K562 (cell line): ENCODE data around the gene BCKDHB. TPM values are rescaled to one million over a fixed set of nuclear protein-coding genes. Genes with fewer than 3 reads are reported as not detected.

Source experiments
- ATAC-seq: fragments of 200-7000 bp; cut with Tn5 transposase; 3 replicates; pipeline ENCODE4 v1.9.1; 2020; ENCODE audit warnings: moderate library complexity
- BruUV-seq: library from RNA; stranded (reverse); fragments of 400-500 nt; replicated peaks from 2 replicates; lab custom pipeline; 2021; lab: Mats Ljungman, UMichigan
- CTCF ChIA-PET: fragments of 300-600 bp; formaldehyde crosslinking; extraction: SDS; loops from one replicate; lab custom pipeline; 2021; ENCODE audit warnings: low intra/inter-chr PET ratio; lab: Yijun Ruan, JAX
- POLR2A ChIA-PET: fragments of 300-600, 350-650 bp; sonication (Branson Sonifier 250); formaldehyde crosslinking; extraction: SDS; loops from one replicate; lab custom pipeline; 2021; ENCODE audit warnings: antibody characterized with exemption, inconsistent platforms; lab: Yijun Ruan, JAX
- DNase-seq, 4 experiments: peaks; one replicate each; pipeline versions ENCODE4 v3.0.0 to v3.0.0-alpha.2; 2011 to 2018; ENCODE audit warnings: low spot score in 3 of 4, mixed read lengths in 3 of 4; ENCODE audit errors: extremely low read depth in 1 of 4
- FAIRE-seq: peaks from 2 replicates; lab custom pipeline; 2011; peaks lifted over from hg19 to GRCh38; lab: Jason Lieb, UNC
- H2AFZ ChIP-seq: 2 replicates; pipeline ENCODE4 v1.6.0; 2011; ENCODE audit warnings: low read depth, low read length, control low read depth, inconsistent platforms
- H3K27ac ChIP-seq: fragments of 200-600 bp; 3 replicates; pipeline ENCODE4 v1.8.0; 2011; ENCODE audit warnings: low read depth, mild to moderate bottlenecking, control low read depth, inconsistent platforms, low read length, moderate library complexity, mixed read lengths; ENCODE audit errors: extremely low read depth
- H3K27me3 ChIP-seq, 2 experiments: fragments of 300-600 bp in 1 of 2; 2 replicates in 1 of 2; 3 replicates in 1 of 2; pipeline versions ENCODE4 v1.6.0 to v1.8.0; 2011; ENCODE audit warnings: inconsistent platforms in 2 of 2, low read length in 2 of 2, mild to moderate bottlenecking in 1 of 2, mixed read lengths in 1 of 2, moderate library complexity in 1 of 2; ENCODE audit not compliant: control insufficient read depth in 2 of 2, insufficient read depth in 2 of 2
- H3K36me3 ChIP-seq: fragments of 300-600 bp; 3 replicates; pipeline ENCODE4 v1.8.0; 2011; ENCODE audit warnings: mild to moderate bottlenecking, low read length, inconsistent platforms; ENCODE audit not compliant: control insufficient read depth, insufficient read depth
- H3K4me1 ChIP-seq, 2 experiments: fragments of 200-600 bp in 1 of 2; replicated peaks in 1 of 2; 2 replicates in 1 of 2; 3 replicates in 1 of 2; pipeline versions ENCODE4 v1.5.1 to v1.8.0; 2011; ENCODE audit warnings: inconsistent platforms in 2 of 2, low read length in 2 of 2, mild to moderate bottlenecking in 1 of 2, mixed read lengths in 1 of 2, moderate library complexity in 1 of 2; ENCODE audit not compliant: control insufficient read depth in 2 of 2, insufficient read depth in 2 of 2
- H3K4me2 ChIP-seq: 2 replicates; pipeline ENCODE4 v1.6.1; 2011; ENCODE audit warnings: low read length, control low read depth, inconsistent platforms, mixed read lengths; ENCODE audit not compliant: insufficient read depth
- H3K4me3 ChIP-seq: fragments of 200-600 bp; sonication (generic), shearing (Covaris generic); 2 replicates; pipeline ENCODE4 v1.5.1; 2016; ENCODE audit warnings: control low read depth, inconsistent platforms
- H3K79me2 ChIP-seq: fragments of 200-600 bp; 3 replicates; pipeline ENCODE4 v1.8.0; 2011; ENCODE audit warnings: low read length, inconsistent platforms; ENCODE audit not compliant: control insufficient read depth, insufficient read depth
- H3K9ac ChIP-seq, 2 experiments: 2 replicates each; pipeline versions ENCODE4 v1.6.0 to v1.6.1; 2011; ENCODE audit warnings: low read depth in 2 of 2, low read length in 2 of 2, control low read depth in 1 of 2, inconsistent platforms in 1 of 2, mild to moderate bottlenecking in 1 of 2, mixed read lengths in 1 of 2; ENCODE audit not compliant: insufficient read depth in 1 of 2
- H3K9me1 ChIP-seq: one replicate; pipeline ENCODE4 v1.6.0; 2011; ENCODE audit warnings: inconsistent platforms, mild to moderate bottlenecking, low read length, moderate library complexity; ENCODE audit not compliant: control insufficient read depth, insufficient read depth
- H3K9me3 ChIP-seq: replicated peaks from 2 replicates; pipeline ENCODE4 v1.5.1; 2011; ENCODE audit warnings: low read depth, low read length, inconsistent platforms; ENCODE audit not compliant: control insufficient read depth, insufficient read depth
- H4K20me1 ChIP-seq: replicated peaks from 2 replicates; pipeline ENCODE4 v1.6.1; 2011; ENCODE audit warnings: low read length, inconsistent platforms, mixed read lengths; ENCODE audit not compliant: control insufficient read depth, insufficient read depth
- ELF2 ChIP-seq: fragments of 250-450 bp; sonication (Bioruptor Pico); IDR thresholded peaks from 2 replicates; pipeline ENCODE4 v1.5.0; 2021; ENCODE audit warnings: mild to moderate bottlenecking
- PPARD ChIP-seq: fragments of 250-450 bp; sonication (Bioruptor Pico); IDR thresholded peaks from 2 replicates; pipeline ENCODE4 v1.8.0; 2022; ENCODE audit warnings: inconsistent platforms, mild to moderate bottlenecking, moderate library complexity
- ZFP1 ChIP-seq: fragments of 450-650 bp; formaldehyde crosslinking; IDR thresholded peaks from 2 replicates; pipeline ENCODE4 v1.4.0; 2020; ENCODE audit warnings: mild to moderate bottlenecking, mixed read lengths
- ZNF23 ChIP-seq: fragments of 250-450 bp; sonication (Bioruptor Pico); IDR thresholded peaks from 2 replicates; pipeline ENCODE4 v1.4.0; 2020; ENCODE audit warnings: mild to moderate bottlenecking
- ZNF354B ChIP-seq: fragments of 250-450 bp; sonication (Bioruptor Pico); IDR thresholded peaks from 2 replicates; pipeline ENCODE4 v1.4.0; 2020
- WGBS: fragments of 100-300 bp; shearing (Covaris generic); methylation state at CpG from one replicate; pipeline ENCODE4 v1.1.6; 2016; ENCODE audit warnings: low coverage, mixed read lengths; ENCODE audit not compliant: insufficient coverage; ENCODE audit errors: missing lambda C conversion rate; 5-methylcytosine and 5-hydroxymethylcytosine counted together
- in situ Hi-C: fragments of 300-500 bp; cut with MboI; formaldehyde crosslinking; loops from 4 replicates; pipeline ENCODE4 v1.15.0; 2018; ENCODE audit warnings: inconsistent platforms, mixed read lengths
- intact Hi-C: fragments of 100-400 bp; cut with micrococcal nuclease; formaldehyde crosslinking; loops from 2 replicates; pipeline ENCODE4 v1.14.2; 2022
- polyA plus RNA-seq, 8 experiments: library from polyadenylated mRNA; depleted of rRNA in 4 of 8; stranded (reverse) in 5 of 8; unstranded in 3 of 8; fragments of >200 nt; fragmentation: Nextera tagmentation in 2 of 8; fragmentation: Illumina TruSeq in 1 of 8; extraction: Ambion mirVana in 2 of 8; extraction: Trizol in 1 of 8; gene quantifications; 2 replicates each; pipeline versions ENCODE4 v1.2.1 to v1.2.3, GENCODE V29; 2011 to 2014; ENCODE audit warnings: inconsistent platforms in 1 of 8, missing spikeins in 1 of 8
- total RNA-seq, 7 experiments: library from RNA; depleted of rRNA in 6 of 7; stranded (reverse); fragments of >200 nt in 6 of 7; fragmentation: Illumina TruSeq in 2 of 7; extraction: Trizol in 2 of 7; gene quantifications; 2 replicates each; pipeline versions ENCODE4 v1.2.1 to v1.2.3, GENCODE V29; 2011 to 2021; ENCODE audit warnings: low replicate concordance in 1 of 7
- TF ChIP-seq, protein P1 (sequence below): fragments of 250-450 bp; sonication (Bioruptor Pico); IDR thresholded peaks from 2 replicates; pipeline ENCODE4 v1.5.0; 2021
- TF ChIP-seq, protein P2 (sequence below): fragments of 450-650 bp; IDR thresholded peaks from 2 replicates; pipeline ENCODE4 v1.6.1; 2016; ENCODE audit warnings: missing biosample characterization, missing genetic modification characterization
- TF ChIP-seq, protein P3 (sequence below): sonication (generic); IDR thresholded peaks from 2 replicates; pipeline ENCODE4 v1.6.1; 2016
- TF ChIP-seq, protein P4 (sequence below): sonication (generic); formaldehyde crosslinking; IDR thresholded peaks from 2 replicates; pipeline ENCODE4 v1.9.0; 2022; ENCODE audit warnings: mild to moderate bottlenecking, missing genetic modification reagents

Gene BCKDHB
- total and polyA plus RNA-seq, 9 of the 15 experiments (the other 6 are each of a cell fraction or from before 2014, with no cell fraction given) = 4.1 to 23.7 (median 7.5) TPM

DNA sequence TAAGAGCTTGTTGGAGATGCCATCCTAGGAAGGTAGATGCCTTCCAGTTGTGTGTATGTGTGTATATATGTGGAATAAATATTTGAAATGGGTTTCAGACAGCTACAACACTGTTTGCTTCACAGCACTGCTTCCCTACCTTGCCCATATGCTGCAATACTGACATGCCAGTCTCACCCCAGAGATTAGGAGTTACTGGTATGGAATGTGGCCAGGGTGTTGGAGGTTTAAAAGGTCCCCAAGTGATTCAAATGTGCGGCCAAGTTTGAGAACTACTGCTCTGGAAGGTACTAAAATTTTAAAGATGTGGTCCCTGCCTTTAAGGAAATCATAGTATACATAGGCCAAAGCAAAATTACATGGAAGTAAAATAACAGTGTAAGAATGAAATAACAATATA, 39.5 kb downstream of the BCKDHB start:
- CTCF ChIA-PET = no interaction called here
- intact Hi-C loops = no loop called here
- no TSS peak for BruUV-seq
- H3K9me3 ChIP-seq = no peaks in the 10 kb centered on the region
- H3K4me2 ChIP-seq = no peak overlapping the region
- no peak overlapping the region for H3K27ac ChIP-seq
- WGBS = 27% methylated on average over 1 of the region's 1 CpG
- no peak for ATAC-seq
- no peaks in the 10 kb centered on the region for H3K36me3 ChIP-seq
- no peaks in the 10 kb centered on the region for H3K4me1 ChIP-seq
- H3K9ac ChIP-seq = no peak overlapping the region
- TF ChIP-seq ELF2 (CRISPR knock-in tag) (no peak), ZNF23 (CRISPR knock-in tag) (no peak), PPARD (CRISPR knock-in tag) (no peak), ZFP1 (CRISPR knock-in tag) (no peak), ZNF354B (CRISPR knock-in tag) (no peak)
- TF ChIP-seq, protein P1, sequence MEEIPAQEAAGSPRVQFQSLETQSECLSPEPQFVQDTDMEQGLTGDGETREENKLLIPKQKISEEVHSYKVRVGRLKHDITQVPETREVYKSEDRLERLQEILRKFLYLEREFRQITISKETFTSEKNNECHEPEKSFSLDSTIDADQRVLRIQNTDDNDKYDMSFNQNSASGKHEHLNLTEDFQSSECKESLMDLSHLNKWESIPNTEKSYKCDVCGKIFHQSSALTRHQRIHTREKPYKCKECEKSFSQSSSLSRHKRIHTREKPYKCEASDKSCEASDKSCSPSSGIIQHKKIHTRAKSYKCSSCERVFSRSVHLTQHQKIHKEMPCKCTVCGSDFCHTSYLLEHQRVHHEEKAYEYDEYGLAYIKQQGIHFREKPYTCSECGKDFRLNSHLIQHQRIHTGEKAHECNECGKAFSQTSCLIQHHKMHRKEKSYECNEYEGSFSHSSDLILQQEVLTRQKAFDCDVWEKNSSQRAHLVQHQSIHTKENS (CRISPR knock-in tag) = no peak
- TF ChIP-seq, protein P2, sequence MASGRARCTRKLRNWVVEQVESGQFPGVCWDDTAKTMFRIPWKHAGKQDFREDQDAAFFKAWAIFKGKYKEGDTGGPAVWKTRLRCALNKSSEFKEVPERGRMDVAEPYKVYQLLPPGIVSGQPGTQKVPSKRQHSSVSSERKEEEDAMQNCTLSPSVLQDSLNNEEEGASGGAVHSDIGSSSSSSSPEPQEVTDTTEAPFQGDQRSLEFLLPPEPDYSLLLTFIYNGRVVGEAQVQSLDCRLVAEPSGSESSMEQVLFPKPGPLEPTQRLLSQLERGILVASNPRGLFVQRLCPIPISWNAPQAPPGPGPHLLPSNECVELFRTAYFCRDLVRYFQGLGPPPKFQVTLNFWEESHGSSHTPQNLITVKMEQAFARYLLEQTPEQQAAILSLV = no peak
- TF ChIP-seq, protein P3, sequence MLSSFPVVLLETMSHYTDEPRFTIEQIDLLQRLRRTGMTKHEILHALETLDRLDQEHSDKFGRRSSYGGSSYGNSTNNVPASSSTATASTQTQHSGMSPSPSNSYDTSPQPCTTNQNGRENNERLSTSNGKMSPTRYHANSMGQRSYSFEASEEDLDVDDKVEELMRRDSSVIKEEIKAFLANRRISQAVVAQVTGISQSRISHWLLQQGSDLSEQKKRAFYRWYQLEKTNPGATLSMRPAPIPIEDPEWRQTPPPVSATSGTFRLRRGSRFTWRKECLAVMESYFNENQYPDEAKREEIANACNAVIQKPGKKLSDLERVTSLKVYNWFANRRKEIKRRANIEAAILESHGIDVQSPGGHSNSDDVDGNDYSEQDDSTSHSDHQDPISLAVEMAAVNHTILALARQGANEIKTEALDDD = no peak
- TF ChIP-seq, protein P4, sequence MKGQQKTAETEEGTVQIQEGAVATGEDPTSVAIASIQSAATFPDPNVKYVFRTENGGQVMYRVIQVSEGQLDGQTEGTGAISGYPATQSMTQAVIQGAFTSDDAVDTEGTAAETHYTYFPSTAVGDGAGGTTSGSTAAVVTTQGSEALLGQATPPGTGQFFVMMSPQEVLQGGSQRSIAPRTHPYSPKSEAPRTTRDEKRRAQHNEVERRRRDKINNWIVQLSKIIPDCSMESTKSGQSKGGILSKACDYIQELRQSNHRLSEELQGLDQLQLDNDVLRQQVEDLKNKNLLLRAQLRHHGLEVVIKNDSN (CRISPR knock-in tag) = no peak
- TF ChIP-seq, all 486 proteins: peak for 0
- POLR2A ChIA-PET = no interaction called here
- no peaks in the 10 kb centered on the region for H3K27me3 ChIP-seq
- no peaks in the 10 kb centered on the region for H3K79me2 ChIP-seq
- H3K9me1 ChIP-seq = no peaks in the 10 kb centered on the region
- H4K20me1 ChIP-seq = no peaks in the 10 kb centered on the region
- H3K4me3 ChIP-seq = no peak overlapping the region
- FAIRE-seq = no peak
- no peak for DNase-seq
- H2AFZ ChIP-seq = no peak overlapping the region
- in situ Hi-C loops = no loop called here
